Measurements from ENCODE around the gene NRG2.

NRG2 gene

GRCh38 chr5:139839232-139839815 lies 203.8 kb downstream of the NRG2 start:
- Histone ChIP-seq H3K4me1 (ENCODE audit: control insufficient read depth, low read depth, low read length) (no peaks in the 10 kb centered on the region), H3K27ac (ENCODE audit: low read length) (no peak overlapping the region), H3K27me3 (ENCODE audit: control insufficient read depth, insufficient read depth, low read length) (no peaks in the 10 kb centered on the region), H3K36me3 (ENCODE audit: control insufficient read depth, low read depth, low read length) (no peaks in the 10 kb centered on the region), H3K9me3 (ENCODE audit: control insufficient read depth, low read depth, low read length) (no peaks in the 10 kb centered on the region), H3K9ac (ENCODE audit: low read length) (no peak overlapping the region), H3K4me3 (ENCODE audit: low read length) (no peak overlapping the region)

GRCh38 chr5:139838381-139839197 lies 204.5 kb downstream of the NRG2 start:
- H3K9me3 ChIP-seq (ENCODE audit: control insufficient read depth, low read depth, low read length) = no peaks in the 10 kb centered on the region
- no peaks in the 10 kb centered on the region for H3K4me1 ChIP-seq (ENCODE audit: control insufficient read depth, low read depth, low read length)
- H3K4me3 ChIP-seq (ENCODE audit: low read length) = no peak overlapping the region
- peaks cover under 1% of the 10 kb centered on the region for H3K27me3 ChIP-seq (ENCODE audit: control insufficient read depth, insufficient read depth, low read length)
- H3K27ac ChIP-seq (ENCODE audit: low read length) = no peak overlapping the region
- H3K36me3 ChIP-seq (ENCODE audit: control insufficient read depth, low read depth, low read length) = no peaks in the 10 kb centered on the region
- no peak overlapping the region for H3K9ac ChIP-seq (ENCODE audit: low read length)

GRCh38 chr5:139837711-139838380 lies 205.3 kb downstream of the NRG2 start:
- H3K4me3 ChIP-seq (ENCODE audit: low read length) = no peak overlapping the region
- peaks cover 8% of the 10 kb centered on the region for H3K27me3 ChIP-seq (ENCODE audit: control insufficient read depth, insufficient read depth, low read length)
- no peaks in the 10 kb centered on the region for H3K36me3 ChIP-seq (ENCODE audit: control insufficient read depth, low read depth, low read length)
- H3K4me1 ChIP-seq (ENCODE audit: control insufficient read depth, low read depth, low read length) = no peaks in the 10 kb centered on the region
- H3K27ac ChIP-seq (ENCODE audit: low read length) = no peak overlapping the region
- H3K9ac ChIP-seq (ENCODE audit: low read length) = no peak overlapping the region
- no peaks in the 10 kb centered on the region for H3K9me3 ChIP-seq (ENCODE audit: control insufficient read depth, low read depth, low read length)

GRCh38 chr5:139836469-139837208 lies 206.5 kb downstream of the NRG2 start:
- H3K36me3 ChIP-seq (ENCODE audit: control insufficient read depth, low read depth, low read length) = no peaks in the 10 kb centered on the region
- H3K9ac ChIP-seq (ENCODE audit: low read length) = no peak overlapping the region
- H3K27ac ChIP-seq (ENCODE audit: low read length) = no peak overlapping the region
- no peaks in the 10 kb centered on the region for H3K9me3 ChIP-seq (ENCODE audit: control insufficient read depth, low read depth, low read length)
- no peaks in the 10 kb centered on the region for H3K4me1 ChIP-seq (ENCODE audit: control insufficient read depth, low read depth, low read length)
- H3K4me3 ChIP-seq (ENCODE audit: low read length) = no peak overlapping the region
- peaks cover 20% of the 10 kb centered on the region for H3K27me3 ChIP-seq (ENCODE audit: control insufficient read depth, insufficient read depth, low read length)

- Histone ChIP-seq H3K27ac (ENCODE audit: low read length) (no peak overlapping the region), H3K27me3 (ENCODE audit: control insufficient read depth, insufficient read depth, low read length) (peaks cover 22% of the 10 kb centered on the region), H3K9me3 (ENCODE audit: control insufficient read depth, low read depth, low read length) (no peaks in the 10 kb centered on the region)
Measured at GRCh38 chr5:139835656-139836055, 207.4 kb downstream of the NRG2 start.

GRCh38 chr5:139833525-139833924 lies 209.6 kb downstream of the NRG2 start:
- Histone ChIP-seq H3K4me3 (ENCODE audit: low read length) (no peak overlapping the region), H3K9me3 (ENCODE audit: control insufficient read depth, low read depth, low read length) (no peaks in the 10 kb centered on the region), H3K27ac (ENCODE audit: low read length) (no peak overlapping the region), H3K4me1 (ENCODE audit: control insufficient read depth, low read depth, low read length) (no peaks in the 10 kb centered on the region), H3K9ac (ENCODE audit: low read length) (no peak overlapping the region), H3K36me3 (ENCODE audit: control insufficient read depth, low read depth, low read length) (no peaks in the 10 kb centered on the region), H3K27me3 (ENCODE audit: control insufficient read depth, insufficient read depth, low read length) (peaks cover 22% of the 10 kb centered on the region)

More at GRCh38 chr5:139835656-139836055, 207.4 kb downstream of the NRG2 start:
- H3K9ac ChIP-seq (ENCODE audit: low read length) = no peak overlapping the region
- no peaks in the 10 kb centered on the region for H3K4me1 ChIP-seq (ENCODE audit: control insufficient read depth, low read depth, low read length)
- no peak overlapping the region for H3K4me3 ChIP-seq (ENCODE audit: low read length)
- H3K36me3 ChIP-seq (ENCODE audit: control insufficient read depth, low read depth, low read length) = no peaks in the 10 kb centered on the region

GRCh38 chr5:139831624-139832023 lies 211.5 kb downstream of the NRG2 start:
- H3K9ac ChIP-seq (ENCODE audit: low read length) = no peak overlapping the region
- H3K9me3 ChIP-seq (ENCODE audit: control insufficient read depth, low read depth, low read length) = no peaks in the 10 kb centered on the region
- no peaks in the 10 kb centered on the region for H3K36me3 ChIP-seq (ENCODE audit: control insufficient read depth, low read depth, low read length)
- H3K4me3 ChIP-seq (ENCODE audit: low read length) = no peak overlapping the region
- H3K27me3 ChIP-seq (ENCODE audit: control insufficient read depth, insufficient read depth, low read length) = peaks cover 22% of the 10 kb centered on the region
- H3K4me1 ChIP-seq (ENCODE audit: control insufficient read depth, low read depth, low read length) = no peaks in the 10 kb centered on the region
- H3K27ac ChIP-seq (ENCODE audit: low read length) = no peak overlapping the region

- no peak overlapping the region for H3K9ac ChIP-seq (ENCODE audit: low read length)
- H3K27me3 ChIP-seq (ENCODE audit: control insufficient read depth, insufficient read depth, low read length) = peaks cover 22% of the 10 kb centered on the region
- H3K9me3 ChIP-seq (ENCODE audit: control insufficient read depth, low read depth, low read length) = no peaks in the 10 kb centered on the region
- no peaks in the 10 kb centered on the region for H3K36me3 ChIP-seq (ENCODE audit: control insufficient read depth, low read depth, low read length)
- H3K4me3 ChIP-seq (ENCODE audit: low read length) = no peak overlapping the region
- no peaks in the 10 kb centered on the region for H3K4me1 ChIP-seq (ENCODE audit: control insufficient read depth, low read depth, low read length)
- H3K27ac ChIP-seq (ENCODE audit: low read length) = no peak overlapping the region
Measured at GRCh38 chr5:139829471-139829870, 213.6 kb downstream of the NRG2 start.

GRCh38 chr5:139828207-139828895 lies 214.7 kb downstream of the NRG2 start:
- Histone ChIP-seq H3K36me3 (ENCODE audit: control insufficient read depth, low read depth, low read length) (no peaks in the 10 kb centered on the region), H3K9ac (ENCODE audit: low read length) (no peak overlapping the region), H3K27ac (ENCODE audit: low read length) (no peak overlapping the region), H3K4me1 (ENCODE audit: control insufficient read depth, low read depth, low read length) (no peaks in the 10 kb centered on the region), H3K4me3 (ENCODE audit: low read length) (no peak overlapping the region), H3K9me3 (ENCODE audit: control insufficient read depth, low read depth, low read length) (no peaks in the 10 kb centered on the region), H3K27me3 (ENCODE audit: control insufficient read depth, insufficient read depth, low read length) (peaks cover 19% of the 10 kb centered on the region)

GRCh38 chr5:139825690-139826089 lies 217.4 kb downstream of the NRG2 start:
- Histone ChIP-seq H3K9ac (ENCODE audit: low read length) (no peak overlapping the region), H3K27ac (ENCODE audit: low read length) (no peak overlapping the region), H3K9me3 (ENCODE audit: control insufficient read depth, low read depth, low read length) (no peaks in the 10 kb centered on the region), H3K4me3 (ENCODE audit: low read length) (no peak overlapping the region), H3K4me1 (ENCODE audit: control insufficient read depth, low read depth, low read length) (no peaks in the 10 kb centered on the region), H3K36me3 (ENCODE audit: control insufficient read depth, low read depth, low read length) (no peaks in the 10 kb centered on the region), H3K27me3 (ENCODE audit: control insufficient read depth, insufficient read depth, low read length) (no peaks in the 10 kb centered on the region)
